NB4 (cell line): ENCODE results near the gene TAS2R14.

Experiments used
- DNase-seq: peaks from one replicate; pipeline ENCODE4 v3.0.0; 2010; ENCODE audit warnings: low read depth
- H3K4me3 ChIP-seq: one replicate; pipeline ENCODE4 v1.5.1; 2011; ENCODE audit warnings: mild to moderate bottlenecking, low read depth, low read length, moderate library complexity
- CTCF ChIP-seq: IDR thresholded peaks from one replicate; pipeline ENCODE4 v1.5.1; 2012; ENCODE audit warnings: low read depth, low read length
- MAX ChIP-seq: IDR thresholded peaks from 2 replicates; pipeline ENCODE4 v1.6.1; 2011; ENCODE audit warnings: low read depth, low read length
- MYC ChIP-seq: IDR thresholded peaks from 2 replicates; pipeline ENCODE4 v1.6.1; 2011; ENCODE audit warnings: low read depth, low read length
- POLR2A ChIP-seq: IDR thresholded peaks from 2 replicates; pipeline ENCODE4 v1.6.1; 2011; ENCODE audit warnings: mild to moderate bottlenecking; ENCODE audit not compliant: insufficient read length; ENCODE audit errors: extremely low read depth

The TAS2R14 gene

GRCh38 chr12:10939163-10939562 is at the start of gene TAS2R14:
Gene TAS2R14, minus strand, starts transcription at chr12:10939263. Its CDS starts 56 bp downstream, at chr12:10939207.
- TF ChIP-seq POLR2A (no peak), MAX (no peak), MYC (no peak), CTCF (no peak)
- no peak for DNase-seq
- no peak within 1 kb of the TSS for H3K4me3 ChIP-seq

GRCh38 chr12:10986812-10987211 is 47.7 kb upstream of the TAS2R14 start, which contains the start of gene TAS2R50:
Gene TAS2R50, minus strand, starts transcription at chr12:10986912. Its CDS starts 52 bp downstream, at chr12:10986860.
- TF ChIP-seq CTCF (no peak), MYC (no peak), POLR2A (no peak), MAX (no peak)
- H3K4me3 ChIP-seq: no peak within 1 kb of the TSS
- no peak for DNase-seq

GRCh38 chr12:10982244-10982643 is 43.2 kb upstream of the TAS2R14 start:
- DNase-seq: no peak
- H3K4me3 ChIP-seq: no peak overlapping the region
- TF ChIP-seq MYC: no peak
- TF ChIP-seq CTCF: no peak
- TF ChIP-seq MAX: no peak
- no peak for TF ChIP-seq POLR2A

- H3K4me3 ChIP-seq: no peak overlapping the region
Measured at GRCh38 chr12:10974965-10975364, 35.9 kb upstream of the TAS2R14 start.

GRCh38 chr12:10968765-10969456 is 29.8 kb upstream of the TAS2R14 start:
- no peak for TF ChIP-seq CTCF
- TF ChIP-seq POLR2A: no peak
- no peak for DNase-seq
- no peak overlapping the region for H3K4me3 ChIP-seq

More at GRCh38 chr12:10974965-10975364, 35.9 kb upstream of the TAS2R14 start:
- TF ChIP-seq MYC: no peak
- no peak for TF ChIP-seq MAX
- no peak for TF ChIP-seq POLR2A
- TF ChIP-seq CTCF: no peak
- no peak for DNase-seq
